ENCODE measurements around the gene FBXO38. TPM values are rescaled to one million over a fixed set of nuclear protein-coding genes. Genes with fewer than 3 reads are reported as not detected.

The FBXO38 gene
- total and polyA plus RNA-seq, 9 of the 15 experiments (the other 6 are each of a cell fraction or from before 2014, with no cell fraction given) = 7.4 to 39.4 (median 29.3) TPM

- Histone ChIP-seq H3K4me1 (replicated peaks in 1 of 2; ENCODE audit: control insufficient read depth in 2 of 2, insufficient read depth in 2 of 2, low read length in 2 of 2) (no peaks in the 10 kb centered on the region), H3K79me2 (ENCODE audit: control insufficient read depth, insufficient read depth, low read length) (no peaks in the 10 kb centered on the region), H3K4me2 (ENCODE audit: insufficient read depth, low read length) (no peak overlapping the region), H3K9ac (ENCODE audit: insufficient read depth in 1 of 2, low read depth in 2 of 2, low read length in 2 of 2) (no peak overlapping the region), H4K20me1 (replicated peaks; ENCODE audit: control insufficient read depth, insufficient read depth, low read length) (no peaks in the 10 kb centered on the region), H3K36me3 (ENCODE audit: control insufficient read depth, insufficient read depth, low read length) (peaks cover 50% of the 10 kb centered on the region; the same call in 2 of the 3 replicates), H3K27me3 (ENCODE audit: control insufficient read depth in 2 of 2, insufficient read depth in 2 of 2, low read length in 2 of 2) (no peaks in the 10 kb centered on the region), H3K9me1 (ENCODE audit: control insufficient read depth, insufficient read depth, low read length) (no peaks in the 10 kb centered on the region), H3K9me3 (replicated peaks; ENCODE audit: control insufficient read depth, insufficient read depth, low read depth, low read length) (no peaks in the 10 kb centered on the region), H3K27ac (ENCODE audit: extremely low read depth, low read depth, low read length) (no peak overlapping the region; the same call in 2 of the 3 replicates), H3K4me3 (no peak overlapping the region), H2AFZ (ENCODE audit: low read depth, low read length) (no peak overlapping the region)
- intact Hi-C loops (cut with micrococcal nuclease) (no loop called here), in situ Hi-C loops (cut with MboI) (loop anchor here (5.0 to 25.0 kb wide), 3 partner anchors 35 to 825 kb away; partner anchors contain the start of gene AFAP1L1)
- 64% methylated on average over 6 of the region's 6 CpGs for WGBS (ENCODE audit: insufficient coverage, low coverage, missing lambda C conversion rate)
- no peak; the same call in 2 of the 3 replicates for ATAC-seq
- CTCF ChIA-PET (ENCODE audit: low intra/inter-chr PET ratio) = no interaction called here
- no peak for DNase-seq (ENCODE audit: extremely low read depth in 1 of 4, low spot score in 3 of 4)
- no TSS peak for BruUV-seq (replicated peaks)
- FAIRE-seq = no peak
- POLR2A ChIA-PET = interaction anchor here (0.7 kb wide), 1 partner anchor 62 kb away, joined by 3 read pairs; no protein-coding TSS in a partner anchor
- TF ChIP-seq IFI16 (CRISPR knock-in tag; IDR thresholded peaks at IDR 0.05) (no peak), U2AF1 (optimal IDR thresholded peaks at IDR 0.05; ENCODE audit: low read depth, low read length) (no peak), SMAD4 (CRISPR knock-in tag; conservative IDR thresholded peaks at IDR 0.05) (peak; percentile 66), ZNF445 (CRISPR knock-in tag; IDR thresholded peaks at IDR 0.05; ENCODE audit: low read depth) (no peak), RBM15 (IDR thresholded peaks at IDR 0.05; ENCODE audit: insufficient read depth, low read length) (no peak), RBM39 (optimal IDR thresholded peaks at IDR 0.05; ENCODE audit: low read depth, low read length) (no peak), CEBPG (CRISPR knock-in tag; IDR thresholded peaks at IDR 0.05) (peak; percentile 53; the same call in 1 of the 2 replicates), CEBPG (tag; conservative IDR thresholded peaks at IDR 0.05 in 1 of 2, IDR thresholded peaks at IDR 0.05 in 1 of 2) (peak; percentile 63 to 97; a peak in 3 of 4 replicates), ZNF175 (CRISPR knock-in tag; IDR thresholded peaks at IDR 0.05; ENCODE audit: low read depth) (peak; percentile 48; the same call in 1 of the 2 replicates), ZNF354B (CRISPR knock-in tag; IDR thresholded peaks at IDR 0.05) (no peak), MEF2A (IDR thresholded peaks at IDR 0.05; ENCODE audit: control insufficient read depth, low read depth, low read length) (no peak), HDAC2 (IDR thresholded peaks at IDR 0.05) (no peak), ELF1 (tag; IDR thresholded peaks at IDR 0.05) (no peak), HIVEP1 (CRISPR knock-in tag; IDR thresholded peaks at IDR 0.05) (no peak), ZSCAN32 (CRISPR knock-in tag; IDR thresholded peaks at IDR 0.05) (no peak), JUND (IDR thresholded peaks at IDR 0.05; ENCODE audit: borderline replicate concordance, low read depth, low read length) (no peak), JUND (tag; IDR thresholded peaks at IDR 0.05; ENCODE audit: borderline replicate concordance, low read depth, low read length) (no peak), CXXC5 (CRISPR knock-in tag; IDR thresholded peaks at IDR 0.05) (0 out of 2 replicates have a peak, but pooled peaks have one; percentile 29), PHTF2 (CRISPR knock-in tag; IDR thresholded peaks at IDR 0.05) (no peak), TEAD2 (tag; IDR thresholded peaks at IDR 0.05) (no peak), RBM34 (IDR thresholded peaks at IDR 0.05; ENCODE audit: borderline replicate concordance, insufficient read depth, low read length) (no peak), MTA2 (IDR thresholded peaks at IDR 0.05; ENCODE audit: low read depth) (no peak), ZNF217 (CRISPR knock-in tag; IDR thresholded peaks at IDR 0.05) (no peak), ZFP30 (CRISPR knock-in tag; IDR thresholded peaks at IDR 0.05; ENCODE audit: borderline replicate concordance) (no peak), XRCC5 (IDR thresholded peaks at IDR 0.05; ENCODE audit: low read depth, low read length) (no peak)
- TF ChIP-seq, protein P1, sequence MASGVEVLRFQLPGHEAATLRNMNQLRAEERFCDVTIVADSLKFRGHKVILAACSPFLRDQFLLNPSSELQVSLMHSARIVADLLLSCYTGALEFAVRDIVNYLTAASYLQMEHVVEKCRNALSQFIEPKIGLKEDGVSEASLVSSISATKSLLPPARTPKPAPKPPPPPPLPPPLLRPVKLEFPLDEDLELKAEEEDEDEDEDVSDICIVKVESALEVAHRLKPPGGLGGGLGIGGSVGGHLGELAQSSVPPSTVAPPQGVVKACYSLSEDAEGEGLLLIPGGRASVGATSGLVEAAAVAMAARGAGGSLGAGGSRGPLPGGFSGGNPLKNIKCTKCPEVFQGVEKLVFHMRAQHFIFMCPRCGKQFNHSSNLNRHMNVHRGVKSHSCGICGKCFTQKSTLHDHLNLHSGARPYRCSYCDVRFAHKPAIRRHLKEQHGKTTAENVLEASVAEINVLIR (CRISPR knock-in tag; IDR thresholded peaks at IDR 0.05) = no peak
These were observed 53.5 kb downstream of the FBXO38 start for GRCh38 chr5:148437249-148437648.

Measured in K562 (cell line).